Endothelial cell of umbilical vein (primary cell): ENCODE data around the gene NCK1.

ENCODE experiments used
- GATA2 ChIP-seq: IDR thresholded peaks from 2 replicates; pipeline ENCODE4 v1.7.0; 2011; ENCODE audit warnings: low read depth, mild to moderate bottlenecking, moderate library complexity, mixed read lengths, low read length; ENCODE audit not compliant: insufficient read length, insufficient read depth
- JUN ChIP-seq: IDR thresholded peaks from 2 replicates; pipeline ENCODE4 v1.6.1; 2011; ENCODE audit warnings: borderline replicate concordance, low read depth; ENCODE audit not compliant: insufficient read length, insufficient read depth
- POLR2A ChIP-seq: IDR thresholded peaks from 2 replicates; pipeline ENCODE4 v1.6.1; 2012; ENCODE audit warnings: low read depth, mild to moderate bottlenecking, control low read depth, low read length
- POLR2AphosphoS5 ChIP-seq: IDR thresholded peaks from 2 replicates; pipeline ENCODE4 v1.6.1; 2012; ENCODE audit warnings: low read depth, mild to moderate bottlenecking, control low read depth, low read length, moderate library complexity; ENCODE audit not compliant: insufficient read depth
- TF ChIP-seq, protein P1 (sequence below), 2 donors: IDR thresholded peaks; 1 replicate in 1 of 2; 2 replicates in 1 of 2; pipeline ENCODE4 v1.5.1; 2011; ENCODE audit warnings: low read length in 2 of 2, mild to moderate bottlenecking in 2 of 2, moderate library complexity in 2 of 2, control low read depth in 1 of 2, inconsistent platforms in 1 of 2, low read depth in 1 of 2; ENCODE audit not compliant: insufficient read depth in 1 of 2; ENCODE audit errors: extremely low read depth in 1 of 2
- TF ChIP-seq, protein P2 (sequence below): IDR thresholded peaks from 2 replicates; pipeline ENCODE4 v1.6.1; 2011; ENCODE audit not compliant: insufficient read depth, insufficient read length

DNA sequence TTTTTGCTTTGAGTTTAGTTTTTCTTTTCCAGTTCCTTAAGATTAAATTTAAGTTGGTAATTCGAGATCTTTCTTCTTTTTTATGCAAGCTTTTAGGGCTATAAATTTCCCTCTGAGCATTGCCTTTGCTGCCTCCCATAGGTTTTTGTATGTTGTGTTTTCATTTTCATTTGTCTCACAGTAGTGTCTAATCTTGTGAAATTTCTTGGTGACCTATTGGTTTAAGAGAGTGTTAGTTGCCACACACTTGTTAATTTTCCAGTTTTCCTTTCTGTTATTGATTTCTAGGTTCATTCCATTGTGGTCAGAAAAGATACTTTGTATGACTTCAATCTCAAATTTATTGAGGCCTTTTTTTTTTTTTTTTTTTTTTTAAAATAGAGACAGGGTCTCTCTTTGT lies 77.5 kb downstream of the NCK1 start:
- TF ChIP-seq, protein P1, sequence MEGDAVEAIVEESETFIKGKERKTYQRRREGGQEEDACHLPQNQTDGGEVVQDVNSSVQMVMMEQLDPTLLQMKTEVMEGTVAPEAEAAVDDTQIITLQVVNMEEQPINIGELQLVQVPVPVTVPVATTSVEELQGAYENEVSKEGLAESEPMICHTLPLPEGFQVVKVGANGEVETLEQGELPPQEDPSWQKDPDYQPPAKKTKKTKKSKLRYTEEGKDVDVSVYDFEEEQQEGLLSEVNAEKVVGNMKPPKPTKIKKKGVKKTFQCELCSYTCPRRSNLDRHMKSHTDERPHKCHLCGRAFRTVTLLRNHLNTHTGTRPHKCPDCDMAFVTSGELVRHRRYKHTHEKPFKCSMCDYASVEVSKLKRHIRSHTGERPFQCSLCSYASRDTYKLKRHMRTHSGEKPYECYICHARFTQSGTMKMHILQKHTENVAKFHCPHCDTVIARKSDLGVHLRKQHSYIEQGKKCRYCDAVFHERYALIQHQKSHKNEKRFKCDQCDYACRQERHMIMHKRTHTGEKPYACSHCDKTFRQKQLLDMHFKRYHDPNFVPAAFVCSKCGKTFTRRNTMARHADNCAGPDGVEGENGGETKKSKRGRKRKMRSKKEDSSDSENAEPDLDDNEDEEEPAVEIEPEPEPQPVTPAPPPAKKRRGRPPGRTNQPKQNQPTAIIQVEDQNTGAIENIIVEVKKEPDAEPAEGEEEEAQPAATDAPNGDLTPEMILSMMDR (IDR thresholded peaks at IDR 0.05; ENCODE audit: extremely low read depth in 1 of 2, insufficient read depth in 1 of 2, low read depth in 1 of 2, low read length in 2 of 2): no peak
- TF ChIP-seq JUN (no peak), POLR2AphosphoS5 (no peak), GATA2 (no peak), POLR2A (no peak)
- TF ChIP-seq, protein P2, sequence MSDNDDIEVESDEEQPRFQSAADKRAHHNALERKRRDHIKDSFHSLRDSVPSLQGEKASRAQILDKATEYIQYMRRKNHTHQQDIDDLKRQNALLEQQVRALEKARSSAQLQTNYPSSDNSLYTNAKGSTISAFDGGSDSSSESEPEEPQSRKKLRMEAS: no peak
